ENCODE measurements around the gene ITGA1.

Gene ITGA1

DNA sequence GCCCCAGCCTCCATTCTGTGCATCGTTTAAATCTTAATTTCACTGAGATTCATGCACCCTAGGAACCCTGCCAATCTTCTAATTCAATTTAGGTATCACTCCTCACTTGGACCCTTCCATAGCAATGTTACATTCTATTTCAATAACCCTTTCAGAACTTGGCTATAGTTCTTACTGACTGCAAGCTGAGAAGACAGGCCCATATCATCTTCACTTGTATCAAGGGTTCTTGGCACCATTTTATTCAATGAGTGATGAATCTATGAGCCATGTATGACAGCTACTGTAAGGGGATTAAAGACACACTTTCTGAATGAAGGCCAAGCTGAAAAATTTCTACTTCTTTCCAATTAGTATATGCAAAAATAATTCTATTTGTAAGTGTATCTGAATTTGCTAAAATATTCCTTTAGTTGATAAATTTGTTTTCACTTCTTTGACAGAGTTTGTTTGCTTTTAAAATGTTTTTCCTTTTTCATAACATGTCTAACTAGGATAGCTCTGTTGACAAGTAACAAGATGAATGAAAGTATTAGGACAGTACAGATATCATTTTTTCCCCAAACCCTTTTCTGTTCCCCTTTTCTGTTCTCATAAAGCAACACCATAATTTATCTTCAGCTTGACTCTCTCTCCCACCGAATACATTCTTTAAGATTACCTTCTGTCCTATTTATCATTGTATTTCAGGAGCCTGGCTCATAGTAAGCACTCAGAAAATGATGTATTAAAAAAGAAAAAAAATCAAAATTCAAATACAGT, 211.0 kb downstream of the ITGA1 start:
- DNase-seq (ENCODE audit: low spot score) = no peak

DNA sequence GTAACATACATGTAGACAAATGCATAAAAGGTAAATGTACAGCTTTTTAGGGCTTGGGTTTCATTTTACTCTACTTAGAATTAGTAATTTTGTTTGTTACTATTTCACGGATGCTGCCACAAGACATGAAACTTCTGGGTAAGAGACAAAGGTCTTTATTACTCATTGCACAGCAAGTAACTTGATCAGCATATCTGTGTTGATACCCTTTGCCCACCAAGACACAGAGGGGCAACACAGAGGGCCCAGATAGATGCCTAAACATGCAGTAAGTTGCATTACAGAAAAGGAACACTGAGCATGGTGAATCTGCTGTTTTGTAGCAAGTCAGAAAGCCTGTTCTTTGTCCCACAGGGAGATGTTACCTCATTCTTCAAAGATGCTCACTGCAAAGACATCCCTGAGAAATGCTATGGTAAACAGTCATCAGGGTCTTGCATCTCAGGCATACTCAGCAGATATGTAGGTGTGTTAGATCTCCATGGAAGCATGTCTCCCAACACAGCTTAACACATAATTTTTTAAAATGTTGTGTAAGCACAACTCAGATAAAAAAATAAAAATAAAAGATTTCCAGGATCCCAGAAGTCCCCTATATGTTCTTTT, 211.7 kb downstream of the ITGA1 start:
- DNase-seq (ENCODE audit: low spot score) = no peak

DNA sequence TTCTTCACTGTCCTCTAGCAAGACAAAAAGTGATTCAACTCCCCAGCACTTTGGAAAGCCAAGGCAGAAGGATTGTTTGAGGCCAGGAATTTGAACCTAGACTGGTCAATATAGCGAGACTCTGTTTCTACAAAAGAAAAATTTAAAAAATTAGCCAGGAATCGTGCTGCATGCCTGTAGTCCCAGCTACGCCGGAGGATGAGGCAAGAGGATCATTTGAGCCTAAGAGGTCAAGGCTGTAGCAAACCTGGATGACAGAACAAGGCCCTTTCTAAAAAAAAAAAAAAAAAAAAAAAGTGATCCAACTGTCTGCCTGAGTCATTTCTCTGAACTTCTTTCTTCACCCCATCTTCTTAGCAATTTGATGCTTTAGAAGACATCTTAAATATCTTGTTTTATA, 213.8 kb downstream of the ITGA1 start:
- no peak for DNase-seq (ENCODE audit: low spot score)

DNA sequence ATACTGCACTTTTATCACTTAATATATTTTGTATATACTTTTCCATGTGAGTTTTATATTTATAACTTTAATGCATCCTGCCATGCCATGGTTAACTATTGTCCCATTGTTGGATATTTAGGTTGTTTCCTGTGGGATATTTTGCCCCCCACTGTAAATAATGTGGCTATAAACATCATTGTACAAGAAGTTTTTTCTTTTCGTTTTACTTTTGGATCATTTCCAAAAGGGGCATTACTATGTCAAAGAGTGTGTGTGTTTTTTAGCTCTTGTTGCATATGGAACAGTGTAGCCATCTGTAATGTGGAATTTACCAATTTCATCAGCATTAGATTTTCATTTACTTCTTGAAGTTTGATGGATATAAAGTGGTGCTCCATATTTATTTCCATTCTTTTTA, 214.8 kb downstream of the ITGA1 start:
- no peak for DNase-seq (ENCODE audit: low spot score)

DNA sequence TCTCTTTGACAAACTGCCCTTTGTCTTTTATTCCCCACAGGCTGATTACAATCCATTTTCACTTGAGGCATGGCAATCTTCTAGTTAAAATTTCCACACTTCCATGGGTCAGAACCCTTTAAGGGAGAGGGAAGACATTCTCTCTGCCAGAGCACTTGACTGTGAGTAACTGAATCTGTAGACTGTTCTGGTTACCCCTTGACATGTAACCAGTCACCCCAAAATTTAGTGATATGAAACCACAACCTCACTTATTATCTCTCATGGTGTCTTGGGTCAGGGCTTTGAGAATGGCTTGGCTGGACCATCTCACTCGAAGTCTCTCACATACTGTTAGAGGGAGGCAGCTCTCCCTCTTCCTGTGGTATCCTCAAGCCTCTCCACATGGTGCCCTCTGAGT, 215.4 kb downstream of the ITGA1 start:
- no peak for DNase-seq (ENCODE audit: low spot score)

DNA sequence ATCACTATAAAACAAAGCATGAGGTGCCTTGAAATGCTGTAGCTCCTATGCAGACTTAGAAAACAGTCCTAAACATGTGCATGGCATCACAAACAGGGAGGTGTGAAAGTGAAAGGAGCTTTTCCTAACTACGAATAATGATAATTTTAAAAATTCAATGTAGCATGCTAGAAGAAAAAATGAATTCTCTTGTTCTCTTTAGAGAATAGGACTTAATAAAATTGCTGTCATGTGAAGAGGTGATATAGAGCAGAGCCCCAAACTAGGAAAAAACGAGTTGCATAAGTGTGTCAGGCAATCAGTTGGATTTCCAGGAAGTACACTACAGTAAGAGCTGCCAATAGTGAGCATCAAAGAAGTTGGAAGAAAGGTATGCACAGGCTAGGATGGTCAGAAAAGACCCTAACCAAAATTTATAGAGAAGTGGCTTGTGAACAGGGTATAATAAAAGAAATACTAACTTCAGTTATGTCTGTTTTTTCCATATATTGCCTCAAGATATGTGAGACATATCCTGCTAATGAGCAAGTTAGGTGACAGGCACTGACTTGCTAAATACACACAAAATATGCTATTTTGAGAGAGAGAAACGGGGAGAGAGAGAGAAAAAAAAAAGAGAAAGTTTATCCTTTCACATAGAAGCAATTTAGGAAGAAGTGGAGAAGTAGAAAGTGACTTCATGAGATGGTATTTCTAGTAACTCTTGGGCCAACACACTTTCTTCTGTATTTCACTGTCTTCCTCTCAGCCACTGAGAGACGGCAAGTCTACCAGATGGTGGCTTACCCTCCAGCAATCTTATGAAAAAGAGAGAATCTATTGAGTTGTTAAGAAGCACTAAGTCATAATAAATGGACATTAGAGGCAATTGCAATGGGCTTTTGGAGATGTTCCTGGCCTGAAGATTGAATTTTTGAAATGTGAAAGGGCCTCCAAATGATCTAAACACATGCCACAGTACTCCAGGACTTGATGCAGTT, 219.5 kb downstream of the ITGA1 start:
- no peak for DNase-seq (ENCODE audit: low spot score)

DNA sequence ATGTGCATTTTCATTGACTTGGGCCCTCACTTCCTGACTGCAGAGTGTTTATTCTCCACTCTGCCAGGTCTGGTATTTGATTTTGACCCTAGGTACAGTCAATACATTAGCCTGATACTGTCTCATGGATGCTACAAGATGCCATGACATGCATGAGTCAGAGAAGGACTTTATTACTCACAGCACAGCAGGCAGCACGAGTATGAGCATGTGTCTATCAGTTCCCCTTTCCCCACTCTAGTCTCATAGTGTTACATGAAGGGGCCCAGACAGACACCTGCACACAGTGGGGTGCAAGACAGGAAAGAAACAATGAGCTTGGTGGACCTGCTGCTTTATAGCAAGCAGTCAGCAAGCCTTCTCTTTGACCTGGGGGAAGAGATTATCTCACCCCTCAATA, 221.0 kb downstream of the ITGA1 start:
- DNase-seq (ENCODE audit: low spot score) = no peak
